DND-41 (cell line): ENCODE results near the gene MX2.

Source experiments
- ATAC-seq: fragments of 200-7000 bp; cut with Tn5 transposase; 3 replicates; pipeline ENCODE4 v1.9.1; 2021; ENCODE audit warnings: low read depth; ENCODE audit not compliant: insufficient read depth
- DNase-seq: peaks from one replicate; pipeline ENCODE4 v3.0.0-alpha.2; 2020
- H2AFZ ChIP-seq: 2 replicates; pipeline ENCODE4 v1.6.0; 2012; ENCODE audit warnings: low read depth, low read length
- H3K27ac ChIP-seq: 2 replicates; pipeline ENCODE4 v1.5.1; 2012; ENCODE audit warnings: low read length, inconsistent platforms
- H3K27me3 ChIP-seq: fragments of 200-600 bp; sonication (generic); 2 replicates; pipeline ENCODE4 v1.6.0; 2012; ENCODE audit warnings: low read length, mild to moderate bottlenecking, inconsistent platforms; ENCODE audit not compliant: insufficient read depth, poor library complexity
- H3K36me3 ChIP-seq: 2 replicates; pipeline ENCODE4 v1.5.1; 2012; ENCODE audit warnings: low read length, inconsistent platforms; ENCODE audit not compliant: insufficient read depth
- H3K4me1 ChIP-seq: 2 replicates; pipeline ENCODE4 v1.5.1; 2012; ENCODE audit warnings: mild to moderate bottlenecking, low read length; ENCODE audit not compliant: insufficient read depth
- H3K4me2 ChIP-seq: 2 replicates; pipeline ENCODE4 v1.6.0; 2012; ENCODE audit warnings: mild to moderate bottlenecking, moderate library complexity, low read length, inconsistent platforms; ENCODE audit not compliant: insufficient read depth
- H3K4me3 ChIP-seq, 2 experiments: fragments of 200-600 bp in 1 of 2; shearing (Covaris generic) in 1 of 2; 2 replicates each; pipeline ENCODE4 v1.5.1; 2012 to 2016; ENCODE audit warnings: inconsistent platforms in 2 of 2, low read length in 2 of 2, mild to moderate bottlenecking in 2 of 2, low read depth in 1 of 2, moderate library complexity in 1 of 2
- H3K79me2 ChIP-seq: 2 replicates; pipeline ENCODE4 v1.6.0; 2012; ENCODE audit warnings: low read length, inconsistent platforms; ENCODE audit not compliant: insufficient read depth
- H3K9ac ChIP-seq: 2 replicates; pipeline ENCODE4 v1.6.0; 2012; ENCODE audit warnings: low read depth, mild to moderate bottlenecking, inconsistent platforms, low read length, moderate library complexity
- H3K9me3 ChIP-seq: 2 replicates; pipeline ENCODE4 v1.5.1; 2012; ENCODE audit warnings: low read length, moderate library complexity, mild to moderate bottlenecking, inconsistent platforms; ENCODE audit not compliant: insufficient read depth, severe bottlenecking
- H4K20me1 ChIP-seq: 2 replicates; pipeline ENCODE4 v1.6.0; 2012; ENCODE audit warnings: low read length; ENCODE audit not compliant: insufficient read depth
- EZH2 ChIP-seq: IDR thresholded peaks from 3 replicates; pipeline ENCODE4 v1.6.1; 2012; ENCODE audit warnings: borderline replicate concordance, low read depth, mild to moderate bottlenecking, moderate library complexity, low read length, inconsistent platforms; ENCODE audit not compliant: severe bottlenecking
- TF ChIP-seq, protein P1 (sequence below): IDR thresholded peaks from 2 replicates; pipeline ENCODE4 v1.5.1; 2012; ENCODE audit warnings: borderline replicate concordance, low read length, moderate library complexity, mild to moderate bottlenecking; ENCODE audit not compliant: poor library complexity, severe bottlenecking; ENCODE audit errors: extremely low read depth

Gene MX2

DNA sequence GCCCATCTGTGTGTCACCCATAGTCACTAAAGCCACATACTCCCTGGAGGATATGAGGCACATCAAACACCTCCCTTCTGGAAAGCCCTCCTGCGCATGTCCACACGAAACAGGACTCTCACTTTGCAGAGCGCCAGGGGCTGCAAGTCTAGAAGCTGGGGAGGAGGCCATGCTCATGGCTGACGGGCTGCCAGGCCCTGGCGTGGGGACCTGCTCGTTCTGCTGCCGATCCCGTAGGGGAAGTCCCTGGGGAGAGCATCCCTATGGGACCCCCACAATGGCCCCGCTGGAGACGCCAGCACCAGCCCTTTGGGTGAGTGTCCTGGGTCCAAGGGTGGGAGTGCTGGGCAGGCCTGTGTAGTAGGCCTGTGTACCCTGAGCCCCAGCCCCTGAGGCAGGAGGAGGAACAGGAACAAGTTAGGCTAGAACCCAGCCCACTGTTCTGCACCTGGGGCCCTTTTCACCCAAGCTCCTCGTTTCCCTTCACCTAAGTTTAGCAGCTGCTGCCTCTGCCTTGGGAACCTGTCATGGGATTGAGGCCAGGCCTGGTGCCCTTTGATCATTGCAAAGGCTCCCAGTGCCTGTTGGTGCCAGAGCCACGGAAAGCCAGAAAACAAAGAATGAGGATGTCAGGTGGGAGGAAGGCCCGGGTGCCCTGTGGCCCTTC is 35.3 kb upstream of the MX2 start:
- ATAC-seq (no peak), DNase-seq (no peak)
- no peak overlapping the region for H3K27ac ChIP-seq
- H3K9ac ChIP-seq, result no peak overlapping the region
- H4K20me1 ChIP-seq, result no peaks in the 10 kb centered on the region
- no peak overlapping the region for H2AFZ ChIP-seq
- no peak overlapping the region for H3K4me2 ChIP-seq
- no peaks in the 10 kb centered on the region for H3K27me3 ChIP-seq
- H3K79me2 ChIP-seq, result no peaks in the 10 kb centered on the region
- peaks cover 16% of the 10 kb centered on the region for H3K4me1 ChIP-seq
- no peak overlapping the region for H3K4me3 ChIP-seq
- H3K9me3 ChIP-seq, result peaks cover 3% of the 10 kb centered on the region
- TF ChIP-seq, protein P1, sequence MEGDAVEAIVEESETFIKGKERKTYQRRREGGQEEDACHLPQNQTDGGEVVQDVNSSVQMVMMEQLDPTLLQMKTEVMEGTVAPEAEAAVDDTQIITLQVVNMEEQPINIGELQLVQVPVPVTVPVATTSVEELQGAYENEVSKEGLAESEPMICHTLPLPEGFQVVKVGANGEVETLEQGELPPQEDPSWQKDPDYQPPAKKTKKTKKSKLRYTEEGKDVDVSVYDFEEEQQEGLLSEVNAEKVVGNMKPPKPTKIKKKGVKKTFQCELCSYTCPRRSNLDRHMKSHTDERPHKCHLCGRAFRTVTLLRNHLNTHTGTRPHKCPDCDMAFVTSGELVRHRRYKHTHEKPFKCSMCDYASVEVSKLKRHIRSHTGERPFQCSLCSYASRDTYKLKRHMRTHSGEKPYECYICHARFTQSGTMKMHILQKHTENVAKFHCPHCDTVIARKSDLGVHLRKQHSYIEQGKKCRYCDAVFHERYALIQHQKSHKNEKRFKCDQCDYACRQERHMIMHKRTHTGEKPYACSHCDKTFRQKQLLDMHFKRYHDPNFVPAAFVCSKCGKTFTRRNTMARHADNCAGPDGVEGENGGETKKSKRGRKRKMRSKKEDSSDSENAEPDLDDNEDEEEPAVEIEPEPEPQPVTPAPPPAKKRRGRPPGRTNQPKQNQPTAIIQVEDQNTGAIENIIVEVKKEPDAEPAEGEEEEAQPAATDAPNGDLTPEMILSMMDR, result no peak
- no peak for TF ChIP-seq EZH2
- no peaks in the 10 kb centered on the region for H3K36me3 ChIP-seq

DNA sequence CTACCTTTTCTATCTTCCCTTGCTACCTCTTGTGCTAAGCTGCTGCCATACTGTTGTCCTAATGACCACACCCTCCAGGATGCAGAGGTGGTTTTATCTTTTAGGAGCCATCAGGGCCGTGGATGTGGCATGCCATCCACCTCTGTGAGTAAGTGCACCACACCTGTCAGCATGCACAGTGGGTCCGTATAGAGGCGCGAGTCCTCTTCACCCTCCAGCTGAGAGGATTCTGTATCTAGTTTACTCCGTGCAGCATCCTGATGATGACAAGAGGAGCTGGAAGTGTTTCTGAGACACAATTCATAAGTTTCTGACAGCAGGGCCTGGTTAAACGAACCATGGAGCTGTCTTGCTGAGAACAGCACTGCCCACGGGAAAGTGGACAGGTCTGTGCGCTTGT is 34.1 kb upstream of the MX2 start:
- Histone ChIP-seq H3K36me3 (no peaks in the 10 kb centered on the region), H3K27me3 (no peaks in the 10 kb centered on the region), H3K79me2 (no peaks in the 10 kb centered on the region), H2AFZ (no peak overlapping the region), H3K4me2 (no peak overlapping the region), H4K20me1 (no peaks in the 10 kb centered on the region), H3K9me3 (no peaks in the 10 kb centered on the region), H3K4me1 (peaks cover 4% of the 10 kb centered on the region), H3K4me3 (no peak overlapping the region), H3K27ac (no peak overlapping the region), H3K9ac (no peak overlapping the region)
- TF ChIP-seq EZH2, result no peak
- TF ChIP-seq, protein P1, result no peak
- DNase-seq (no peak), ATAC-seq (no peak)

DNA sequence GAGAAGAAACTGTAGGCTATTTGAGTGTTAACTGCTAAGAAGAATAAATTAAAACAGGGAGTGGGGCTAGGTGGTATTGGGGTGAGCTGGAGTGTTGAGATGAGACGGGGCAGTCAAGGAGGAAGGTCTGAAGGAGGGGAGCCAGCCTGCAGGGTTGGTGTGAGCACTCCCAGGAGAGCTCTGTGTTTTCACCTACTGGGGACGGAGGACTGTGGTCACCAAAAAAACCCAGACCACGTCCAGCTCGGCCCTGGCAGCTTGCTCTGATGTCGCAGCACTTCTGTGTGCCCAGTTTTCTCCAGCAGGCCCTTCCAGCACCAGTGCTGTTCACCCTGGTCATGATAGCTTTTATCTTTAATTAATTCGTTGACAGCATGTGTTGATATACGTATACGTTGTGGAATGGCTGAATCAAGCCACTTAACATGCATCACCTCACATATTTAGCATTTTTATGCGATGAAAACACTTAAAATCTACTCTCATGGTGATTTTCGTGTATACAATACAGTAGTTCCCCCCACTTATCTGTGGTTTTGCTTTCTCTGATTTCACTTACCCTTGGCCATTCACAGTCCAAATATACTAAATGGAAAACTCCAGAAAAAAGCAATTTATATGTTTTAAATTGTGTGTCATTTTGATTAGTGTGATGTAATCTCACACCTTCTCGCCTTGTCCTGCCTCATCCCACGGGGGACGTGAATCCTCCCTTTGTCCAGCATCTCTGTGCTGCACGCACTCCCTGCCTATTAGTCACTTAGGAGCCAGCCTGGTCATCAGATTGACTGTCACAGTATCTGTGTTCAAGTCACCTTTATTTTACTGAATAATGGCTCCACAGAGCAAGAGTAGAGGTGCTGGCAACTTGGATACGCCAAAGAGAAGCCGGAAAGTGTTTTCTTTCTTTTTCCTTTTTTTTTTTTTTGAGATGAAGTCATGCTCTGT is 32.9 kb upstream of the MX2 start:
- no peak overlapping the region for H2AFZ ChIP-seq
- no peak overlapping the region for H3K9ac ChIP-seq
- ATAC-seq, result no peak
- no peak for DNase-seq
- TF ChIP-seq, protein P1, result no peak
- no peak for TF ChIP-seq EZH2
- no peaks in the 10 kb centered on the region for H4K20me1 ChIP-seq
- no peak overlapping the region for H3K27ac ChIP-seq
- peaks cover 2% of the 10 kb centered on the region for H3K9me3 ChIP-seq
- H3K79me2 ChIP-seq, result no peaks in the 10 kb centered on the region
- H3K27me3 ChIP-seq, result no peaks in the 10 kb centered on the region
- H3K36me3 ChIP-seq, result no peaks in the 10 kb centered on the region
- H3K4me3 ChIP-seq, result no peak overlapping the region
- no peaks in the 10 kb centered on the region for H3K4me1 ChIP-seq
- no peak overlapping the region for H3K4me2 ChIP-seq
